PFSK-1 (cell line): ENCODE data around the gene ZNF280A.

Experiments
- POLR2AphosphoS5 ChIP-seq: IDR thresholded peaks from 2 replicates; pipeline ENCODE4 v1.6.1; 2012; ENCODE audit warnings: low read depth, mild to moderate bottlenecking, control low read depth, low read length, moderate library complexity
- SIN3A ChIP-seq: IDR thresholded peaks from 2 replicates; pipeline ENCODE4 v1.6.1; 2012; ENCODE audit warnings: mild to moderate bottlenecking, low read length, moderate library complexity, borderline replicate concordance; ENCODE audit not compliant: insufficient read depth
- TAF1 ChIP-seq: IDR thresholded peaks from 2 replicates; pipeline ENCODE4 v1.6.1; 2012; ENCODE audit warnings: low read length, control low read depth, borderline replicate concordance; ENCODE audit not compliant: insufficient read depth

- TF ChIP-seq POLR2AphosphoS5 = no peak
- TF ChIP-seq TAF1 = no peak
- TF ChIP-seq SIN3A = no peak
Measured at GRCh38 chr22:22464541-22465054, 55.5 kb downstream of the ZNF280A start.
